AML-193 (cell line): Measurements from ENCODE around the gene ADGRG6.

ENCODE experiments used
- DNase-seq, 2 experiments: peaks; one replicate each; lab custom pipeline; 2025; lab: John Stamatoyannopoulos, UW

ADGRG6 gene

DNA sequence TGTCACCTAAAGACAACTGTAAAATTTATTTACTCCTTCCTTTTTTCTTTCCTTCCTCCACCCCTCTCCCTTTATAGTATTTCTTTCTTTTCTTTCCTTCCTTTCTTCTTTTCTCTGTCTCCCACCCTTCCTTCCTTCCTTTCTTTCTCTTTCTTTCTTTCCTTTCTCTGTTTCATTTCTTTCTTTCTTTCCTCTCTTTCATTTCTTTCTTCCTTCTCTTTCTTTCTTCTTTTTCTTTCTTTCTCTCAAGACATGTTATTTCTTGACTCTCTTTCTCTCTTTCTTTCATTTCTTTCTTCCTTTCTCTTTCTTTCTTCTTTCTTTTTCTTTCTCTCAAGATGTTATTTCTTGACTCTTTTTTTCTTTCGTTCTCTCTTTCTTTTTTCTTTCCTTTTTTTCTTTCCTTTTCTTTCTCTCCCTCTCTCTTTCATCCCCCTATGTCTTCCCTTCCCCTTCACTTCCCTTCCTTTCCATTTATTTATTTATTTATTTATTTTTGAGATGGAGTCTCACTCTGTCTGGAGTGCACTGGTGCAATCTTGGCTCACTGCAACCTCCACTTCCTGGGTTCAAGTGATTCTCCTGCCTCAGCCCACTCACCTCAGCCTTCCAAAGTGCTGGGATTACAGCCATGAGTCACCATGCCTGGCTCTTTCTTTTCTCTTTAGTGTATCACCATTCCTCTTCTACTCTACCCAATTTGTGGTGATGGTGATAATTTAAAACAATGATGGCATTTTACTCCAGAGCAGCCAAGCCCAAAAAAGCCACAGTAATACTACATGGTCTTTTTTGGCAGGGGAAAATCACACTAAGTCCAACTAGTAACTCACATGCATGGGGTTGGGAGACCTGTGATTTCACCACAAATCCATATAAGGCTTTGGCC lies 188.2 kb downstream of the ADGRG6 start:
- no peak for DNase-seq
